PC-3 (cell line): ENCODE measurements around the gene EFNA5.

Experiments
- CTCF ChIP-seq: fragments of 300-600 bp; sonication (generic); conservative IDR thresholded peaks from 2 replicates; pipeline ENCODE4 v1.5.1; 2017; ENCODE audit warnings: antibody characterized with exemption, low read depth, mild to moderate bottlenecking, low read length
- EZH2 ChIP-seq: fragments of 300-600 bp; sonication (generic); IDR thresholded peaks from one replicate; pipeline ENCODE4 v1.6.1; 2017; ENCODE audit warnings: antibody characterized with exemption, mild to moderate bottlenecking, low read length; ENCODE audit not compliant: unreplicated experiment
- EZH2phosphoT487 ChIP-seq: fragments of 300-600 bp; sonication (generic); IDR thresholded peaks from 2 replicates; pipeline ENCODE4 v1.6.1; 2018; ENCODE audit warnings: mild to moderate bottlenecking, antibody characterized with exemption, low read length, borderline replicate concordance

- TF ChIP-seq CTCF (no peak), EZH2phosphoT487 (no peak), EZH2 (no peak)
Measured at GRCh38 chr5:107478068-107478641, 192.6 kb downstream of the EFNA5 start.
